Measurements from ENCODE around the gene BTBD7.

DNA sequence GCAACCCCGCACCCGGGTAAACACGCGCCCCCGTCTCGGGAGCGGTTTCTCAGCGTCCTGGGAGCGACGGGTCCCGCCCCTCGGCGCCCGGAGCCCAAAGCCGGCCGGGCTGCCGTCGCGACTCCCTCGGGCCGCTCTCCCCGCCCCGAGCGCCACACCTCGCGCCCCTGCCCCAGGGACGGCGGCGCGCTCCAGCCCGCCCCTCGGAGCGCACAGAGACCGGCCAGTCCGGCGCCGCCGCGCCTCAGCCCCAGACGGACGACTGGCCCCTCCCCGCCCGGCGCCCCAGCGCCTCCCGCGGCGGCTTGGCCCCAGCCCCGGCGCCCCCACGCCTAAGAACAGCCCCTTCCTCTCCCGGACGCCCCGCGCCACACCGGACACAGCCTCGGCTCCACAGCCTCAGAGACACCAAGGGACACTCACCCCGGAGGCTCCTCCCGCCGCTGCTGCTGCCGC lies 411 bp downstream of the BTBD7 start:
- TF ChIP-seq ZFP30 (CRISPR knock-in tag; IDR thresholded peaks at IDR 0.05) (no peak), SNAI2 (CRISPR knock-in tag; IDR thresholded peaks at IDR 0.05) (no peak), ARNTL (CRISPR knock-in tag; IDR thresholded peaks at IDR 0.05; ENCODE audit: borderline replicate concordance, low read depth) (no peak), OSR1 (CRISPR knock-in tag; IDR thresholded peaks at IDR 0.05) (no peak), ZNF70 (CRISPR knock-in tag; IDR thresholded peaks at IDR 0.05) (no peak), ZFP3 (CRISPR knock-in tag; IDR thresholded peaks at IDR 0.05) (no peak), GLIS3 (CRISPR knock-in tag; IDR thresholded peaks at IDR 0.05) (no peak)
- TF ChIP-seq, protein P1, sequence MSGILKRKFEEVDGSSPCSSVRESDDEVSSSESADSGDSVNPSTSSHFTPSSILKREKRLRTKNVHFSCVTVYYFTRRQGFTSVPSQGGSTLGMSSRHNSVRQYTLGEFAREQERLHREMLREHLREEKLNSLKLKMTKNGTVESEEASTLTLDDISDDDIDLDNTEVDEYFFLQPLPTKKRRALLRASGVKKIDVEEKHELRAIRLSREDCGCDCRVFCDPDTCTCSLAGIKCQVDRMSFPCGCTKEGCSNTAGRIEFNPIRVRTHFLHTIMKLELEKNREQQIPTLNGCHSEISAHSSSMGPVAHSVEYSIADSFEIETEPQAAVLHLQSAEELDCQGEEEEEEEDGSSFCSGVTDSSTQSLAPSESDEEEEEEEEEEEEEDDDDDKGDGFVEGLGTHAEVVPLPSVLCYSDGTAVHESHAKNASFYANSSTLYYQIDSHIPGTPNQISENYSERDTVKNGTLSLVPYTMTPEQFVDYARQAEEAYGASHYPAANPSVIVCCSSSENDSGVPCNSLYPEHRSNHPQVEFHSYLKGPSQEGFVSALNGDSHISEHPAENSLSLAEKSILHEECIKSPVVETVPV (CRISPR knock-in tag; IDR thresholded peaks at IDR 0.05), result no peak
- TF ChIP-seq, protein P2, sequence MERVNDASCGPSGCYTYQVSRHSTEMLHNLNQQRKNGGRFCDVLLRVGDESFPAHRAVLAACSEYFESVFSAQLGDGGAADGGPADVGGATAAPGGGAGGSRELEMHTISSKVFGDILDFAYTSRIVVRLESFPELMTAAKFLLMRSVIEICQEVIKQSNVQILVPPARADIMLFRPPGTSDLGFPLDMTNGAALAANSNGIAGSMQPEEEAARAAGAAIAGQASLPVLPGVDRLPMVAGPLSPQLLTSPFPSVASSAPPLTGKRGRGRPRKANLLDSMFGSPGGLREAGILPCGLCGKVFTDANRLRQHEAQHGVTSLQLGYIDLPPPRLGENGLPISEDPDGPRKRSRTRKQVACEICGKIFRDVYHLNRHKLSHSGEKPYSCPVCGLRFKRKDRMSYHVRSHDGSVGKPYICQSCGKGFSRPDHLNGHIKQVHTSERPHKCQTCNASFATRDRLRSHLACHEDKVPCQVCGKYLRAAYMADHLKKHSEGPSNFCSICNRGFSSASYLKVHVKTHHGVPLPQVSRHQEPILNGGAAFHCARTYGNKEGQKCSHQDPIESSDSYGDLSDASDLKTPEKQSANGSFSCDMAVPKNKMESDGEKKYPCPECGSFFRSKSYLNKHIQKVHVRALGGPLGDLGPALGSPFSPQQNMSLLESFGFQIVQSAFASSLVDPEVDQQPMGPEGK (CRISPR knock-in tag; IDR thresholded peaks at IDR 0.05; ENCODE audit: borderline replicate concordance), result no peak
- TF ChIP-seq, protein P3, sequence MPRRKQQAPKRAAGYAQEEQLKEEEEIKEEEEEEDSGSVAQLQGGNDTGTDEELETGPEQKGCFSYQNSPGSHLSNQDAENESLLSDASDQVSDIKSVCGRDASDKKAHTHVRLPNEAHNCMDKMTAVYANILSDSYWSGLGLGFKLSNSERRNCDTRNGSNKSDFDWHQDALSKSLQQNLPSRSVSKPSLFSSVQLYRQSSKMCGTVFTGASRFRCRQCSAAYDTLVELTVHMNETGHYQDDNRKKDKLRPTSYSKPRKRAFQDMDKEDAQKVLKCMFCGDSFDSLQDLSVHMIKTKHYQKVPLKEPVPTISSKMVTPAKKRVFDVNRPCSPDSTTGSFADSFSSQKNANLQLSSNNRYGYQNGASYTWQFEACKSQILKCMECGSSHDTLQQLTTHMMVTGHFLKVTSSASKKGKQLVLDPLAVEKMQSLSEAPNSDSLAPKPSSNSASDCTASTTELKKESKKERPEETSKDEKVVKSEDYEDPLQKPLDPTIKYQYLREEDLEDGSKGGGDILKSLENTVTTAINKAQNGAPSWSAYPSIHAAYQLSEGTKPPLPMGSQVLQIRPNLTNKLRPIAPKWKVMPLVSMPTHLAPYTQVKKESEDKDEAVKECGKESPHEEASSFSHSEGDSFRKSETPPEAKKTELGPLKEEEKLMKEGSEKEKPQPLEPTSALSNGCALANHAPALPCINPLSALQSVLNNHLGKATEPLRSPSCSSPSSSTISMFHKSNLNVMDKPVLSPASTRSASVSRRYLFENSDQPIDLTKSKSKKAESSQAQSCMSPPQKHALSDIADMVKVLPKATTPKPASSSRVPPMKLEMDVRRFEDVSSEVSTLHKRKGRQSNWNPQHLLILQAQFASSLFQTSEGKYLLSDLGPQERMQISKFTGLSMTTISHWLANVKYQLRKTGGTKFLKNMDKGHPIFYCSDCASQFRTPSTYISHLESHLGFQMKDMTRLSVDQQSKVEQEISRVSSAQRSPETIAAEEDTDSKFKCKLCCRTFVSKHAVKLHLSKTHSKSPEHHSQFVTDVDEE (CRISPR knock-in tag; IDR thresholded peaks at IDR 0.05), result no peak
- TF ChIP-seq, protein P4, sequence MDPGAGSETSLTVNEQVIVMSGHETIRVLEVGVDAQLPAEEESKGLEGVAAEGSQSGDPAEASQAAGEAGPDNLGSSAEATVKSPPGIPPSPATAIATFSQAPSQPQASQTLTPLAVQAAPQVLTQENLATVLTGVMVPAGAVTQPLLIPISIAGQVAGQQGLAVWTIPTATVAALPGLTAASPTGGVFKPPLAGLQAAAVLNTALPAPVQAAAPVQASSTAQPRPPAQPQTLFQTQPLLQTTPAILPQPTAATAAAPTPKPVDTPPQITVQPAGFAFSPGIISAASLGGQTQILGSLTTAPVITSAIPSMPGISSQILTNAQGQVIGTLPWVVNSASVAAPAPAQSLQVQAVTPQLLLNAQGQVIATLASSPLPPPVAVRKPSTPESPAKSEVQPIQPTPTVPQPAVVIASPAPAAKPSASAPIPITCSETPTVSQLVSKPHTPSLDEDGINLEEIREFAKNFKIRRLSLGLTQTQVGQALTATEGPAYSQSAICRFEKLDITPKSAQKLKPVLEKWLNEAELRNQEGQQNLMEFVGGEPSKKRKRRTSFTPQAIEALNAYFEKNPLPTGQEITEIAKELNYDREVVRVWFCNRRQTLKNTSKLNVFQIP (CRISPR knock-in tag; IDR thresholded peaks at IDR 0.05; ENCODE audit: borderline replicate concordance, low read depth), result no peak
